Measurements from ENCODE around the gene STK24. TPM values are rescaled to one million over a fixed set of nuclear protein-coding genes. Genes with fewer than 3 reads are reported as not detected.

The STK24 gene
- total RNA-seq, 1 donor from 2014 or later = 190 TPM

DNA sequence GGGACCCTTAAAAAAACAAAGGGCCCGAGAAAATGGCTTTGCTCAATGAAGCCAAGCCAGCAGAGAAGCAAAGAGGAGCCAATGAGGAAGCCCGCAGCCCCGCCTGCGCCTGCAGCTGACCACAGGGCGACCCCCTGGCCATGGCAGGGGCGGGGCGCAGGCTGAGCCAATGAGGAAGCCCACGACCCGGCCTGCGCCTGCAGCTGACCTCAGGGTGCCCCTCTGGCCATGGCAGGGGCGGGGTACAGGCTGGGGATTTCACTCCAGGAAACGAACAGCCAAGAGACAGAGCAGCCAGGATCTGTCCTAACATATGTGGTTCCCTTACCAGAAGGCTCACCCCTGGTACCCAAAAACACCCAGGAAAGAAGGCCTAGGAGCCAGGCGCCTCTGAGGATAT, 101.4 kb downstream of the STK24 start:
- TF ChIP-seq, protein P1, sequence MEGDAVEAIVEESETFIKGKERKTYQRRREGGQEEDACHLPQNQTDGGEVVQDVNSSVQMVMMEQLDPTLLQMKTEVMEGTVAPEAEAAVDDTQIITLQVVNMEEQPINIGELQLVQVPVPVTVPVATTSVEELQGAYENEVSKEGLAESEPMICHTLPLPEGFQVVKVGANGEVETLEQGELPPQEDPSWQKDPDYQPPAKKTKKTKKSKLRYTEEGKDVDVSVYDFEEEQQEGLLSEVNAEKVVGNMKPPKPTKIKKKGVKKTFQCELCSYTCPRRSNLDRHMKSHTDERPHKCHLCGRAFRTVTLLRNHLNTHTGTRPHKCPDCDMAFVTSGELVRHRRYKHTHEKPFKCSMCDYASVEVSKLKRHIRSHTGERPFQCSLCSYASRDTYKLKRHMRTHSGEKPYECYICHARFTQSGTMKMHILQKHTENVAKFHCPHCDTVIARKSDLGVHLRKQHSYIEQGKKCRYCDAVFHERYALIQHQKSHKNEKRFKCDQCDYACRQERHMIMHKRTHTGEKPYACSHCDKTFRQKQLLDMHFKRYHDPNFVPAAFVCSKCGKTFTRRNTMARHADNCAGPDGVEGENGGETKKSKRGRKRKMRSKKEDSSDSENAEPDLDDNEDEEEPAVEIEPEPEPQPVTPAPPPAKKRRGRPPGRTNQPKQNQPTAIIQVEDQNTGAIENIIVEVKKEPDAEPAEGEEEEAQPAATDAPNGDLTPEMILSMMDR (IDR thresholded peaks at IDR 0.05; ENCODE audit: insufficient read depth, low read length, poor library complexity, severe bottlenecking) = no peak
- Histone ChIP-seq H3K4me3 (ENCODE audit: low read depth, low read length) (no peak overlapping the region), H3K36me3 (ENCODE audit: control insufficient read depth, insufficient read depth, low read length) (peaks cover 4% of the 10 kb centered on the region), H3K27me3 (ENCODE audit: control insufficient read depth, insufficient read depth, low read length) (no peaks in the 10 kb centered on the region)
- DNase-seq (ENCODE audit: low read depth) = no peak

GRCh38 chr13:98474761-98475160, 102.1 kb downstream of the STK24 start:
- no peak for DNase-seq (ENCODE audit: low read depth)
- TF ChIP-seq, protein P1 (IDR thresholded peaks at IDR 0.05; ENCODE audit: insufficient read depth, low read length, poor library complexity, severe bottlenecking) = no peak
- H3K4me3 ChIP-seq (ENCODE audit: low read depth, low read length) = no peak overlapping the region
- H3K36me3 ChIP-seq (ENCODE audit: control insufficient read depth, insufficient read depth, low read length) = peaks cover 4% of the 10 kb centered on the region
- no peaks in the 10 kb centered on the region for H3K27me3 ChIP-seq (ENCODE audit: control insufficient read depth, insufficient read depth, low read length)

GRCh38 chr13:98474292-98474691, 102.6 kb downstream of the STK24 start:
- DNase-seq (ENCODE audit: low read depth) = no peak
- TF ChIP-seq, protein P1 (IDR thresholded peaks at IDR 0.05; ENCODE audit: insufficient read depth, low read length, poor library complexity, severe bottlenecking) = no peak
- no peak overlapping the region for H3K4me3 ChIP-seq (ENCODE audit: low read depth, low read length)
- peaks cover 4% of the 10 kb centered on the region for H3K36me3 ChIP-seq (ENCODE audit: control insufficient read depth, insufficient read depth, low read length)
- H3K27me3 ChIP-seq (ENCODE audit: control insufficient read depth, insufficient read depth, low read length) = no peaks in the 10 kb centered on the region

DNA sequence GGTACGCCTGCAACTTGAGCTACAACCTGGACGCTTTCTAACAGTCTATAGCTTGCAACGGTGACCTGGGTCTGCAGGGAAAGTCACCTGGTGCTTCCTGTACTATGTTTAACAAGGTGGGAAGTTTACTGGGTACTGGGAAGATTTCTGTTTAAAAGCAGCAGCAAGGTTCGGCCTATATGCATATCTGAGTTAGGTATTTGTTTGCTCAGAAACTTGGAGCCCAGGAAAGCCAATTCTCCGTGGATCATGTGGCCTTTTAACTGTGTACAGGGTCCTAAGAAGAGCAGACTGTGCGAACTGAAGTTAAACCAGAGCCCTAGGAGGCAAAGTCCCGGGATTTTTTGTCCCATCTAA, 103.1 kb downstream of the STK24 start:
- TF ChIP-seq, protein P1 (IDR thresholded peaks at IDR 0.05; ENCODE audit: insufficient read depth, low read length, poor library complexity, severe bottlenecking) = no peak
- DNase-seq (ENCODE audit: low read depth) = no peak
- no peak overlapping the region for H3K4me3 ChIP-seq (ENCODE audit: low read depth, low read length)
- no peaks in the 10 kb centered on the region for H3K27me3 ChIP-seq (ENCODE audit: control insufficient read depth, insufficient read depth, low read length)
- H3K36me3 ChIP-seq (ENCODE audit: control insufficient read depth, insufficient read depth, low read length) = peaks cover 4% of the 10 kb centered on the region

GRCh38 chr13:98473135-98473787, 103.6 kb downstream of the STK24 start:
- H3K4me3 ChIP-seq (ENCODE audit: low read depth, low read length) = no peak overlapping the region
- no peak for DNase-seq (ENCODE audit: low read depth)
- H3K27me3 ChIP-seq (ENCODE audit: control insufficient read depth, insufficient read depth, low read length) = no peaks in the 10 kb centered on the region
- TF ChIP-seq, protein P1 (IDR thresholded peaks at IDR 0.05; ENCODE audit: insufficient read depth, low read length, poor library complexity, severe bottlenecking) = no peak
- H3K36me3 ChIP-seq (ENCODE audit: control insufficient read depth, insufficient read depth, low read length) = peaks cover 4% of the 10 kb centered on the region

DNA sequence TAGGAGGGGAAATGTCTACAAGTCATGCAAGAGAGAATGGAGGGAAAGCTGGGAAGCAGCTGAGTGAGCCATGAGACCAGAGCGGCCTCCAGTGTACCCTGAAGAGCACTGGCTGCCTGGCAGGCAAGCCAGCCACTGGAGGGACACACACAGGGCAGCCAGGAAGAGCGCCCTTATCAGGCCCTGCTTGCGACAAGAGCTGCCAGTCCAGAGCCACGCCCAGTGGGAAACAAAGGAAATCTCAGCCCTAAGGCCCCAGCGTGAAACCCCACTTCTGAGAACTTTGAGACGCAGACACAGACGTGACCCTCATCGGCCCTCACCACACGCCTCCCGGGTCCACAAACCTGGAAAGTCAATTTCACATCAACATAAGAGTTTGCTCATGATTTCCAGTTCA, 105.0 kb downstream of the STK24 start:
- TF ChIP-seq, protein P1 (IDR thresholded peaks at IDR 0.05; ENCODE audit: insufficient read depth, low read length, poor library complexity, severe bottlenecking) = no peak
- no peak for DNase-seq (ENCODE audit: low read depth)
- Histone ChIP-seq H3K36me3 (ENCODE audit: control insufficient read depth, insufficient read depth, low read length) (peaks cover 5% of the 10 kb centered on the region), H3K27me3 (ENCODE audit: control insufficient read depth, insufficient read depth, low read length) (no peaks in the 10 kb centered on the region), H3K4me3 (ENCODE audit: low read depth, low read length) (no peak overlapping the region)

All from kidney epithelial cell (primary cell).